HEK293 (cell line): ENCODE data around the gene SLC11A2.

Source experiments
- CTCF ChIA-PET: fragments of 350-600 bp; formaldehyde crosslinking; extraction: SDS; loops from one replicate; lab custom pipeline; 2021; ENCODE audit warnings: antibody characterized with exemption; lab: Yijun Ruan, JAX
- POLR2A ChIA-PET: fragments of 300-600 bp; formaldehyde crosslinking; extraction: SDS; loops from one replicate; lab custom pipeline; 2020; ENCODE audit warnings: antibody characterized with exemption, inconsistent platforms; lab: Yijun Ruan, JAX
- H3K27ac ChIP-seq: fragments of 200-500 bp; sonication (Bioruptor generic); 2 replicates; pipeline ENCODE4 v1.5.1; 2014; ENCODE audit warnings: low read depth, low read length, control low read depth, inconsistent platforms; ENCODE audit errors: extremely low read depth
- H3K36me3 ChIP-seq, 2 experiments: fragments of 200-500 bp in 1 of 2; sonication (Bioruptor generic) in 1 of 2; 1 replicate in 1 of 2; 2 replicates in 1 of 2; pipeline ENCODE4 v1.5.1; 2014 to 2017; ENCODE audit warnings: inconsistent platforms in 2 of 2, low read length in 2 of 2; ENCODE audit not compliant: control insufficient read depth in 2 of 2, insufficient read depth in 1 of 2
- H3K4me1 ChIP-seq: fragments of 200-500 bp; sonication (Bioruptor generic); 2 replicates; pipeline ENCODE4 v1.5.1; 2014; ENCODE audit warnings: mild to moderate bottlenecking, low read length, inconsistent platforms; ENCODE audit not compliant: control insufficient read depth, insufficient read depth
- H3K4me3 ChIP-seq: 2 replicates; pipeline ENCODE4 v1.5.1; 2011; ENCODE audit warnings: low read depth, mild to moderate bottlenecking, control low read depth, low read length, moderate library complexity
- H3K9me3 ChIP-seq: fragments of 200-500 bp; sonication (Bioruptor generic); 2 replicates; pipeline ENCODE4 v1.5.1; 2014; ENCODE audit warnings: low read depth, low read length, inconsistent platforms; ENCODE audit not compliant: control insufficient read depth, insufficient read depth
- BCL11B ChIP-seq: fragments of 450-650 bp; formaldehyde crosslinking; IDR thresholded peaks from 2 replicates; pipeline ENCODE4 v1.5.1; 2016; ENCODE audit warnings: low read depth, missing biosample characterization, missing genetic modification characterization
- FEZF1 ChIP-seq: fragments of 450-650 bp; formaldehyde crosslinking; IDR thresholded peaks from 2 replicates; pipeline ENCODE4 v1.5.1; 2016; ENCODE audit warnings: missing biosample characterization, missing genetic modification characterization
- OSR2 ChIP-seq: fragments of 450-650 bp; formaldehyde crosslinking; IDR thresholded peaks from 2 replicates; pipeline ENCODE4 v1.5.1; 2016; ENCODE audit warnings: missing biosample characterization, missing genetic modification characterization
- SCRT2 ChIP-seq: fragments of 450-650 bp; formaldehyde crosslinking; IDR thresholded peaks from 2 replicates; pipeline ENCODE4 v1.5.1; 2016; ENCODE audit warnings: missing biosample characterization, missing genetic modification characterization
- SP2 ChIP-seq: fragments of 450-650 bp; formaldehyde crosslinking; IDR thresholded peaks from 2 replicates; pipeline ENCODE4 v1.5.1; 2016; ENCODE audit warnings: missing biosample characterization, missing genetic modification characterization
- TCF7L2 ChIP-seq: IDR thresholded peaks from 2 replicates; pipeline ENCODE4 v1.6.1; 2011; ENCODE audit warnings: low read depth, mild to moderate bottlenecking, inconsistent platforms, low read length, moderate library complexity, borderline replicate concordance
- YY1 ChIP-seq: fragments of 450-650 bp; formaldehyde crosslinking; IDR thresholded peaks from 2 replicates; pipeline ENCODE4 v1.5.1; 2018; ENCODE audit warnings: missing biosample characterization, missing genetic modification characterization
- ZBTB20 ChIP-seq: fragments of 450-650 bp; formaldehyde crosslinking; IDR thresholded peaks from 2 replicates; pipeline ENCODE4 v1.5.1; 2016; ENCODE audit warnings: missing biosample characterization, missing genetic modification characterization
- ZBTB48 ChIP-seq: fragments of 450-650 bp; formaldehyde crosslinking; IDR thresholded peaks from 2 replicates; pipeline ENCODE4 v1.5.1; 2016; ENCODE audit warnings: missing biosample characterization, missing genetic modification characterization
- ZFP3 ChIP-seq: fragments of 450-650 bp; formaldehyde crosslinking; IDR thresholded peaks from 2 replicates; pipeline ENCODE4 v1.5.1; 2016; ENCODE audit warnings: low read depth, missing biosample characterization, missing genetic modification characterization
- ZFP41 ChIP-seq: fragments of 450-650 bp; formaldehyde crosslinking; IDR thresholded peaks from 2 replicates; pipeline ENCODE4 v1.5.1; 2016; ENCODE audit warnings: missing biosample characterization, missing genetic modification characterization, borderline replicate concordance
- ZNF19 ChIP-seq: fragments of 450-650 bp; formaldehyde crosslinking; IDR thresholded peaks from 2 replicates; pipeline ENCODE4; 2016; ENCODE audit warnings: missing biosample characterization, missing genetic modification characterization, low read depth
- ZNF239 ChIP-seq: fragments of 450-650 bp; formaldehyde crosslinking; IDR thresholded peaks from 2 replicates; pipeline ENCODE4 v1.5.1; 2016; ENCODE audit warnings: missing biosample characterization, missing genetic modification characterization
- ZNF335 ChIP-seq: fragments of 450-650 bp; formaldehyde crosslinking; conservative IDR thresholded peaks from 2 replicates; pipeline ENCODE4 v1.5.1; 2016; ENCODE audit warnings: missing biosample characterization, missing genetic modification characterization
- ZNF350 ChIP-seq: fragments of 450-650 bp; formaldehyde crosslinking; IDR thresholded peaks from 2 replicates; pipeline ENCODE4 v1.5.0; 2017; ENCODE audit warnings: missing biosample characterization, mild to moderate bottlenecking, missing genetic modification characterization
- ZNF354C ChIP-seq: fragments of 450-650 bp; formaldehyde crosslinking; IDR thresholded peaks from 2 replicates; pipeline ENCODE4 v1.5.1; 2016; ENCODE audit warnings: missing biosample characterization, missing genetic modification characterization, low read depth, borderline replicate concordance
- ZNF398 ChIP-seq: fragments of 450-650 bp; formaldehyde crosslinking; IDR thresholded peaks from 2 replicates; pipeline ENCODE4 v1.5.1; 2017; ENCODE audit warnings: missing biosample characterization, missing genetic modification characterization
- ZNF501 ChIP-seq: fragments of 450-650 bp; formaldehyde crosslinking; IDR thresholded peaks from 2 replicates; pipeline ENCODE4 v1.5.1; 2016; ENCODE audit warnings: missing biosample characterization, missing genetic modification characterization
- ZNF560 ChIP-seq: fragments of 450-650 bp; formaldehyde crosslinking; IDR thresholded peaks from 2 replicates; pipeline ENCODE4 v1.5.1; 2017; ENCODE audit warnings: missing biosample characterization, missing genetic modification characterization, borderline replicate concordance
- ZNF626 ChIP-seq: fragments of 450-650 bp; sonication (Bioruptor Pico); formaldehyde crosslinking; IDR thresholded peaks from 2 replicates; pipeline ENCODE4 v1.5.1; 2018; ENCODE audit warnings: missing biosample characterization, missing genetic modification characterization, inconsistent platforms
- ZNF639 ChIP-seq: fragments of 450-650 bp; formaldehyde crosslinking; IDR thresholded peaks from 2 replicates; pipeline ENCODE4 v1.5.1; 2016; ENCODE audit warnings: missing biosample characterization, missing genetic modification characterization
- ZNF76 ChIP-seq: fragments of 450-650 bp; formaldehyde crosslinking; IDR thresholded peaks from 2 replicates; pipeline ENCODE4; 2016; ENCODE audit warnings: low read depth, missing biosample characterization, missing genetic modification characterization, borderline replicate concordance
- ZNF830 ChIP-seq: fragments of 450-650 bp; IDR thresholded peaks from 2 replicates; pipeline ENCODE4 v1.5.0; 2018; ENCODE audit warnings: missing biosample characterization, missing genetic modification characterization, low read depth, mild to moderate bottlenecking, moderate library complexity
- ZNF837 ChIP-seq: fragments of 450-650 bp; formaldehyde crosslinking; IDR thresholded peaks from 2 replicates; pipeline ENCODE4 v1.5.1; 2016; ENCODE audit warnings: missing biosample characterization, missing genetic modification characterization
- TF ChIP-seq, protein P1 (sequence below): fragments of 450-650 bp; formaldehyde crosslinking; IDR thresholded peaks from 2 replicates; pipeline ENCODE4 v1.5.1; 2016; ENCODE audit warnings: missing biosample characterization, missing genetic modification characterization
- TF ChIP-seq, protein P2 (sequence below): fragments of 450-650 bp; formaldehyde crosslinking; IDR thresholded peaks from 2 replicates; pipeline ENCODE4 v1.5.1; 2016; ENCODE audit warnings: missing biosample characterization, missing genetic modification characterization

Gene SLC11A2

GRCh38 chr12:51033048-51033447, 6.9 kb upstream of the SLC11A2 start (continued):
- TF ChIP-seq ZNF398 (tag by site-specific recombination), result no peak
- TF ChIP-seq ZBTB48 (tag by site-specific recombination), result no peak
- TF ChIP-seq TCF7L2, result no peak
- TF ChIP-seq ZNF239, result no peak
- no peak for TF ChIP-seq ZNF560 (tag by site-specific recombination)
- no peak for TF ChIP-seq YY1 (tag by site-specific recombination)
- no peak for TF ChIP-seq ZNF19 (tag by site-specific recombination)
- no peak for TF ChIP-seq BCL11B
- no peak for TF ChIP-seq ZNF354C
- TF ChIP-seq FEZF1 (tag by site-specific recombination), result no peak
- TF ChIP-seq ZFP41 (tag by site-specific recombination), result no peak

DNA sequence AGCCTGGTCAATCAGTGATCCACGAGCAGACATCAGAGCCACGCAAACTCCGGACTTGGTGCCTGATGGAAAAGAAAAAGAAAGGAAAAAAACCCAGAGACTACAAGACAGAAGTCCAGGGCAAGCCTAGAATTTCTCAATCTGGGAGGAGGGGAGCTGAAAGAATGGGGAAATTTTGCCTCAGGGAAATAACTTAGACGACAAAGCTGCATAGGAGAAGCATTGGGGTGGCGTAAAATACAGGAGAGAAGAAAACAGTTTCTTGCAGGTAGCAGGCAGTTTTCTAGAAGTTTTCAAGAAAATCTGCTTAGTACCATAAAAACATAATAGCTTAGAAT, 2.6 kb upstream of the SLC11A2 start:
- no peaks in the 10 kb centered on the region for H3K9me3 ChIP-seq
- H3K4me3 ChIP-seq, result no peak overlapping the region
- ChIA-PET CTCF (interaction anchor here (0.5 to 3.9 kb wide), 9 partner anchors 16 to 391 kb away, joined by 3 to 33 read pairs (median 5); no protein-coding TSS in a partner anchor), POLR2A (interaction anchor here (0.7 to 2.5 kb wide), 5 partner anchors 9 to 264 kb away, joined by 3 to 16 read pairs (median 4); partner anchors contain the start of genes CSRNP2, DAZAP2 and LETMD1)
- no peak overlapping the region for H3K27ac ChIP-seq
- peak; percentile 6; the same call in 1 of the 2 replicates for TF ChIP-seq SCRT2
- peak; percentile 98 for TF ChIP-seq ZNF335 (tag by site-specific recombination)
- no peak for TF ChIP-seq ZNF639 (tag by site-specific recombination)
- H3K4me1 ChIP-seq, result 0 out of 2 replicates have a peak, but pooled peaks cover 4% of the 10 kb centered on the region
- H3K36me3 ChIP-seq, result no peaks in the 10 kb centered on the region

DNA sequence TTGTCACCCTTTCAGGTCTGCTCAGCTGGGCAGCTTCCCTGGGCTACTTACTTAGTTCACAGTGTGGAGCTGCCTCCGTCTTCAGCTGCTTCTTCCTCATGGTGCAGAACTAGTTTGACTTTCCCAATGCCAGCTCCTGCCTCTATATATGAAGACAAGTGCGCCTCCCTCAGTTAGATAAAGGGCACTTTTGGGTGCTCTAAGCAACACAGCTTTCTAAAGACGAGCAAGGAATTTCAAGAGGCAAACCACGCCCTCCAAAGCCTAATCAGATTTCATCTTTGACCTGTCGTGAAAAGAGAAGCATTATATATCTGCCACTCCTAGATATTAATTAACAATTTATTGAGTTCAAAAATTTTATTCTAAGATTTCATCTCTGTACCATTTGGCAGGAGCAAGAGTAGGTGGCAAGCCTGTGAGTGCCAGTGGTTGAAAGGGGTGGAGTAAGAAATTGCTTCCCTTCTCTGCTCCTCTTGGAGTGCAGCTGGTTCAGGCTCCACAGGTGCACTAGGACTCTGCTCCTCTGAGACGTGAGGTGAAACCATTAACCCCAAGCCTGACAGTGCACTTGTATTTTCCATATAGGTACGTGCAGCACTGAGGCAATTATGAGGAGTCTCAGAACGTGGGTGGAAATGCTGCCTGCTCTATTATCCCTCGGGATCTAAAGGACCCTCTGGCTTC, 2.1 kb upstream of the SLC11A2 start:
- Histone ChIP-seq H3K4me1 (0 out of 2 replicates have a peak, but pooled peaks cover 4% of the 10 kb centered on the region), H3K4me3 (no peak overlapping the region; the same call in 1 of the 2 replicates), H3K36me3 (no peaks in the 10 kb centered on the region), H3K9me3 (no peaks in the 10 kb centered on the region), H3K27ac (no peak overlapping the region)
- ChIA-PET CTCF (interaction anchor here (0.5 to 3.9 kb wide), 18 partner anchors 10 to 642 kb away, joined by 3 to 33 read pairs (median 5); no protein-coding TSS in a partner anchor), POLR2A (interaction anchor here (0.7 to 2.5 kb wide), 7 partner anchors 9 to 263 kb away, joined by 3 to 16 read pairs (median 4); partner anchors contain the start of genes CSRNP2, DAZAP2 and LETMD1)
- TF ChIP-seq ZNF830 (no peak), ZNF350 (tag by site-specific recombination) (no peak), ZNF501 (tag by site-specific recombination) (no peak; the same call in 1 of the 2 replicates), ZNF837 (no peak), SCRT2 (peak; percentile 96), ZBTB20 (tag by site-specific recombination) (0 out of 2 replicates have a peak, but pooled peaks have one; percentile 10), ZNF76 (tag by site-specific recombination) (no peak), ZFP3 (tag by site-specific recombination) (no peak), ZNF626 (no peak), OSR2 (tag by site-specific recombination) (no peak), SP2 (tag by site-specific recombination) (no peak)
- TF ChIP-seq, protein P1, sequence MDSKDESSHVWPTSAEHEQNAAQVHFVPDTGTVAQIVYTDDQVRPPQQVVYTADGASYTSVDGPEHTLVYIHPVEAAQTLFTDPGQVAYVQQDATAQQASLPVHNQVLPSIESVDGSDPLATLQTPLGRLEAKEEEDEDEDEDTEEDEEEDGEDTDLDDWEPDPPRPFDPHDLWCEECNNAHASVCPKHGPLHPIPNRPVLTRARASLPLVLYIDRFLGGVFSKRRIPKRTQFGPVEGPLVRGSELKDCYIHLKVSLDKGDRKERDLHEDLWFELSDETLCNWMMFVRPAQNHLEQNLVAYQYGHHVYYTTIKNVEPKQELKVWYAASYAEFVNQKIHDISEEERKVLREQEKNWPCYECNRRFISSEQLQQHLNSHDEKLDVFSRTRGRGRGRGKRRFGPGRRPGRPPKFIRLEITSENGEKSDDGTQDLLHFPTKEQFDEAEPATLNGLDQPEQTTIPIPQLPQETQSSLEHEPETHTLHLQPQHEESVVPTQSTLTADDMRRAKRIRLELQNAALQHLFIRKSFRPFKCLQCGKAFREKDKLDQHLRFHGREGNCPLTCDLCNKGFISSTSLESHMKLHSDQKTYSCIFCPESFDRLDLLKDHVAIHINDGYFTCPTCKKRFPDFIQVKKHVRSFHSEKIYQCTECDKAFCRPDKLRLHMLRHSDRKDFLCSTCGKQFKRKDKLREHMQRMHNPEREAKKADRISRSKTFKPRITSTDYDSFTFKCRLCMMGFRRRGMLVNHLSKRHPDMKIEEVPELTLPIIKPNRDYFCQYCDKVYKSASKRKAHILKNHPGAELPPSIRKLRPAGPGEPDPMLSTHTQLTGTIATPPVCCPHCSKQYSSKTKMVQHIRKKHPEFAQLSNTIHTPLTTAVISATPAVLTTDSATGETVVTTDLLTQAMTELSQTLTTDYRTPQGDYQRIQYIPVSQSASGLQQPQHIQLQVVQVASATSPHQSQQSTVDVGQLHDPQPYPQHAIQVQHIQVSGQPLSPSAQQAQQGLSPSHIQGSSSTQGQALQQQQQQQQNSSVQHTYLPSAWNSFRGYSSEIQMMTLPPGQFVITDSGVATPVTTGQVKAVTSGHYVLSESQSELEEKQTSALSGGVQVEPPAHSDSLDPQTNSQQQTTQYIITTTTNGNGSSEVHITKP (tag by site-specific recombination), result 0 out of 2 replicates have a peak, but pooled peaks have one; percentile 19
- TF ChIP-seq, protein P2, sequence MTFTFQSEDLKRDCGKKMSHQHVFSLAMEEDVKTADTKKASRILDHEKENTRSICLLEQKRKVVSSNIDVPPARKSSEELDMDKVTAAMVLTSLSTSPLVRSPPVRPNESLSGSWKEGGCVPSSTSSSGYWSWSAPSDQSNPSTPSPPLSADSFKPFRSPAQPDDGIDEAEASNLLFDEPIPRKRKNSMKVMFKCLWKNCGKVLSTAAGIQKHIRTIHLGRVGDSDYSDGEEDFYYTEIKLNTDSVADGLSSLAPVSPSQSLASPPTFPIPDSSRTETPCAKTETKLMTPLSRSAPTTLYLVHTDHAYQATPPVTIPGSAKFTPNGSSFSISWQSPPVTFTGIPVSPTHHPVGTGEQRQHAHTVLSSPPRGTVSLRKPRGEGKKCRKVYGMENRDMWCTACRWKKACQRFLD (tag by site-specific recombination), result no peak
